HG03565 (cell line): ENCODE data around the gene PCSK5.
A peak's percentile ranks its signal among the peaks of the same experiment; 100 is the strongest.
"Not testable (repeated sequence)": the region's sequence is repeated elsewhere in the genome, so short reads cannot be mapped to it uniquely, and the experiment has no call there.

ENCODE experiments used
- ATAC-seq: cut with Tn5 transposase; IDR thresholded peaks from one replicate; pipeline ENCODE4 v1.9.1; 2021; ENCODE audit warnings: mild to moderate bottlenecking, moderate library complexity; ENCODE audit not compliant: unreplicated experiment

The PCSK5 gene

DNA sequence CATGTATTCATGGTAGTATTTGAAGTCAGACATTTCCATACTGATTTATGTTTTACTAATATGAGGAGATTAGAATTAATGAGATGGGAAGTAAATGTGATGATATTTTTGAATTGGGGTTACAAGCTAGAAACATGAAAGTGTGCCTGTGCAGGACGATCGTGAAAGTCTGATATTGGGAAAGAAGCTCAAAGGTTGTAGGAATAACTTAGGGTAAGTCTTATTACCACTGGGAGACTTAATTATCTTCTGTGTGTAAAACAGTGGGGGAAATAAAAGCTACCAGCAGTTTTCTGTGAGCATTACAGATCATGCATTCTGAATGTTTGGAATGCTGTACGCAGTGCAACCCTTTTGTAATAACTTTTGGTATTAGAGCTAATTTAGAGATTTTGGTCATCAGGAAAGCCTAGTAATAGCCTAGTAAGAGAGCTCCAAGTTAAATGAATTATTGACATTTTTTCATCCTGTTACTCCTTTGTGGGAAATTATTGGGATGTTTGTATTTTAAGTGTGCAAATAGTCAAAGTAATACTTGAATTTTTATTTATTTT, 153.9 kb downstream of the PCSK5 start:
- no peak for ATAC-seq

- no peak for ATAC-seq
These were observed 154.7 kb downstream of the PCSK5 start for GRCh38 chr9:76045221-76045620.

- ATAC-seq: no peak
These were observed 158.9 kb downstream of the PCSK5 start for GRCh38 chr9:76049341-76049740.

GRCh38 chr9:76067696-76068095, 177.2 kb downstream of the PCSK5 start:
- no peak for ATAC-seq

- no peak for ATAC-seq
These were observed 187.1 kb downstream of the PCSK5 start for GRCh38 chr9:76077537-76077936.

- ATAC-seq: not testable (repeated sequence)
These were observed 190.8 kb downstream of the PCSK5 start for GRCh38 chr9:76081281-76081680.

- no peak for ATAC-seq
These were observed 191.6 kb downstream of the PCSK5 start for GRCh38 chr9:76082057-76082456.

- no peak for ATAC-seq
These were observed 195.1 kb downstream of the PCSK5 start for GRCh38 chr9:76085596-76085995.

DNA sequence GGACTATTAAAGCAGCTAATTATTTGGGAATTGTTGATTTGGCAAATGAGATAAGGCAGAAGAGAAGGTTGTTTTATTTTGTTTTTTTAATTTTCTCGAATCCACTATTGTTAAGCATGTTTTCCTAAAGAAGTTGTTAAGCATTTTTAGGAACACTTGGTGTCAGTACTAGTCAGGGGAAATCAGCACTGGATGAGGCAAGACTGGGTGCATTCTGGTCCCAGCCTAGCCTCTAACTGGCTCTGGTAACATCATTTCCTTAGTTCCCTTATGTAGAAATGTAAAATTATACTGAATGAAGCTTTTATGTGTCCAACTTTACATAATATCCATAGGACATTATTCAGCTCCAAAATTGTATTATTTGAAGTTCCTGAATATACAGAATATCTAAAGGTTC, 196.1 kb downstream of the PCSK5 start:
- no peak for ATAC-seq

- no peak for ATAC-seq
These were observed 197.5 kb downstream of the PCSK5 start for GRCh38 chr9:76087976-76088375.

- no peak for ATAC-seq
These were observed 199.9 kb downstream of the PCSK5 start for GRCh38 chr9:76090330-76090729.

DNA sequence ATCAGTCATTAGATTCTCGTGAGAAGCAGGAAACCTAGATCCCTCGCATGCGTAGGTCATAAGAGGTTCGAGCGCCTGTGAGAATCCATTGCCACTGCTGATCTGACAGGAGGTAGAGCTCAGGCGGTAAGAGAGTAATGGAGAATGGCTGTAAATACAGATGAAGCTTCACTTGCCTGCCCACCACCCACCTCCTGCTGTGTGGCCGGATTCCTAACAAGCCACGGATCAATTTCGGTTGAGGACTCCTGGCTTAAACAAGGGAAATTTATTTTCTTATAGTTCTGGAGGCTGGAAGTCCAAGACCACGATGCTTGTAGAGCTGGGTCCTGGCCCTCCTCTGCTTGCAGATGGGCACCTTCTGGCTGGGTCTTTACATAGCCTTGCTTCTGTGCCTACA, 200.4 kb downstream of the PCSK5 start:
- ATAC-seq: no peak

- ATAC-seq: no peak
These were observed 202.1 kb downstream of the PCSK5 start for GRCh38 chr9:76092572-76092971.

DNA sequence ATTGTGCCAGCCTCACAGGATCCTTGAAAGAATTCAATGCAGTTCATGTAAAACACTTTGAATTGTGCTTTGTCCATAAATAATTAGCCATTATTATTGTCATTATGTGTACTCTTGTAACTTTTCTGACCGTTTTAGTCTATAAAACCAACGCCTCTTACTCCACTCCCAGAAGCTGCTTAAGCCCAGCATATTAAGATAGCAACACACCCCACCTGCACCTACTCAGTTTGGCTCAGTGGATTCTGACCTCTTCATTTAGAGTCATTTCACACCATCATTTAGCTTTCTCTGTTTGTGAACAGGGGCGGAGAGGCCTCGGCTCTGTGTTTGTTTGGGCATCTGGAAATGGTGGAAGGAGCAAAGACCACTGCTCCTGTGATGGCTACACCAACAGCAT, 205.1 kb downstream of the PCSK5 start:
- ATAC-seq: no peak

DNA sequence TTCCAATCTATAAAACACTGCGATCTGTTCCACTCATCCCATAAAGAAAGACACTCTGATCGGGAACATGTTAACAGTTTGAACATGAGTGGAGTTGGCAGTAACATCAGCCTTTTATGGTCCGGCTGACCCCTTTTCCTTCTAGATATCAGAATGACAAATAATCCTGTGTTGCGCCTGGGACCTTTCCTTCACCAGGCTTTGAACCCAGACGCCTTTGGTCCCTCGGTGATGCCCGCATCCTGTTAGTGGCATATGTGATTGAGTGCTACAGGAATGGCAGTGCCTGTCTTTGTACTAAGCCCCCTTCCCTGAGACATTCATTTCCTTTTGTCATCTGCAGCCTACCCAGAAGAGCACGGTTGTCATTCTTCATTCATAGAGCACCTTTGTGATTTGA, 209.0 kb downstream of the PCSK5 start:
- ATAC-seq: no peak

DNA sequence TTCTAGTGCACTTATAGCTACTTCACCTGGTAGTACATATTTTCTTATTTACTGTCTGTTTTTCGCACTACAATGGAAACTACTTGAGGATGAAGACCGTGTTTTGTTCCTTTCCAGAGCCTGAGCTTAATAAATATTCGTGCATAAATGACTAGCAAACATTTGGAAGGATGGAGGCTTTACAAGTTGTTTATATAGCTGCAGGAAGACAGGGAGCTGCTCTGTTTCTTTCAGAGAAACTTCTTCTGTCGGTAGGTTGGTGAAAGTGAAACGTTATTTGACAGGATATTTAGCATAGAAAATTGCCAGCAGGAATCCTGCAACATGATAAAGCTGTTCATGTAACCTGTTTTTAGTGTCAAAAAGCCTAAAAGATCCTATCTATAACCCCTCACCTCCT, 210.6 kb downstream of the PCSK5 start:
- no peak for ATAC-seq

GRCh38 chr9:76101491-76101890, 211.0 kb downstream of the PCSK5 start:
- no peak for ATAC-seq

DNA sequence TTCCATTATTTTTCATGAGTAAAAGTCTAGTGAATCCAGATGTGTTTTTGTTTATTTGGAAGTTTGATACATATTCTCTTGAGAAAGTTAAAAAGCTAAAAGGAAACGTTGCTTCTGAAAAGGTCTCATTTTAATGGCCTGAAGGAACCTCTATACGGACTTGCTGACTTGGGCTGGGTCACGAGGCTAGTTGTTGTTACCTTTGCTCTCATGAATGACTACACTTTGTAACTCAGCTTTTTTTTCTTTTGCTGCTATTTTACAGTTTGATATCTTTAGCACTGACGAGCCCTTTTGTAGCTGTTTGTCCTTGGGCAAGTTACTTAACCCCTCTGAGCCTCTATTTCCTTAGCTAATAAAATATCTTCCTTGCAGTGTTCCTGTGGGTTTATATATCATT, 211.5 kb downstream of the PCSK5 start:
- no peak for ATAC-seq

DNA sequence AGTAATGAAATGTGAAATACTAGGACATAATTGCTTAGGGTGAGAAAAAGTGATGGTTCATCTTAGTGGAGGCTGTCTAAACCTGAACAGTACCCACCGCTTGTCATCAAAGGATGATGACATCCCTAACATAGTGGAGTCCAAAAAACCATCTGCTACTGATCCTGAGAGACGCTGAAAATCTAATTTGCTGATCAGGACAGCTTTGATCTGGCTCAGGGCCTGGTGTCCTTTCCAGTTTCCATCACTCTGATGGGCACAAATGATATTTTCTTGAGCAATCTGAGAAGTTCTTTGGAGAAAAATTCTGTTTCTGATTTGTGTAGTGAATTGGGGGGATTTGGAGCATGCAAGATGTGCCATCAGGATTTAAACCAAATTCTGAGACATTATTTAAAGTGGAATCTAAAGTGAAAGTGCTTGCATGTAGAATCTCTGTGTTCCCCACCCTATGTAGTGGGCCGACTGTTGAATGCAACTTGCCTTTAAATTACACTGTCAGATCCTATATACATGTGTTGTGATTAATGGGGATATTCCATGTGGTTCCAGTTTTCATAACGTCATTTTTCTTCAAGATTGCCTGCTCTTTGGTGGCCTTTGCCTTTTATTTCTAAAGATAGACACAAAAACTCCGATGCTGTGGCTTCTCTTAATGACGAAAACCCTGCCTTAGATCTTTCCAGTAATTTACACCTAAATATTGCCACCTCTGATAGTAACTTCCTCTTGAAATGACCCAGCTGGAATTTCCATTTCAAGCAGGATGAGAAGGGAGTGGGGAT, 213.2 kb downstream of the PCSK5 start:
- ATAC-seq: no peak

- ATAC-seq: no peak
These were observed 217.0 kb downstream of the PCSK5 start for GRCh38 chr9:76107482-76107881.

- no peak for ATAC-seq
These were observed 219.5 kb downstream of the PCSK5 start for GRCh38 chr9:76109953-76110352.

DNA sequence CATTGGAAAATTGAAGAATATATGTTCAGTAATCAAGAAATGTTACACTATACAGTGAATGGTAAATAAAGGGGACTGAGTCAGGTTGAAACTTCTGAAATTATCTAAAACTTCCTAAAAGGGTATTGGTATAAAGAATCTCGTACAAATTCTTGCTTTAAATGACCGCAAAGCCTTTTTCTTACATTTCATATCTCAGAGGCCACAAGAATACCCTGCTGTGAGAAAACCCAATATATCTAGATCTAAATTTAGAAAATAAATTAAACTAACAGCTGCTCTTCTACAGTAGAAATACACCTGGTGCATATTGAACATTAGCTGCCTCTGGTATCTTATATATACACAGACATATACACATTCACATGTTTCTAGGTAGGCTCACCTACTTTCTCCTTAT, 221.7 kb downstream of the PCSK5 start:
- ATAC-seq: peak; percentile 58

DNA sequence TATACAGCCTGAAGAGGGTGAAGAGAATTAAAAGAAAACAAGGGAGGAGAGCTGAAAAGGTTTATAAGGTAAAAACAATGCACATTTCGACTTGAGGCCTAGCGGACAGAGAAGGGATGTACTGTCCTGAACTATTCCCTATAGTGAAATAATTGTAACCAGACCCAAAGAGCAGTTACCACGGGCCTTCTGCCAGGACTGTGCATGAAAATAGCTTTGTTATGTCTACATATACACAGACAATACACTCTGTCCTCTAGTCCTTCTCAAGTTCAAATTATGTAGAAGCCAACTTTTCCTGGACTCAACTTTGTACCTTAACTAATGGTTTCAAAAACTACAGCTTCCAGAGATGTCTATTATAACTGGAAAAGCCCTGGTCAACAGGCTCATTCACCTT, 223.7 kb downstream of the PCSK5 start:
- no peak for ATAC-seq
